ENCODE results near the gene ARHGEF25. TPM values are rescaled to one million over a fixed set of nuclear protein-coding genes. Genes with fewer than 3 reads are reported as not detected.
A peak's percentile ranks its signal among the peaks of the same experiment; 100 is the strongest.

Gene ARHGEF25
- total and polyA plus RNA-seq, 2 of the 13 experiments (the other 11 are each of a cell fraction or from before 2014, with no cell fraction given), result 11.5 to 12.5 TPM

GRCh38 chr12:57621497-57622292 is 10.5 kb downstream of the ARHGEF25 start (continued):
- TF ChIP-seq ZNF687 (CRISPR knock-in tag; IDR thresholded peaks at IDR 0.05) (peak; percentile 78), ZNF616 (CRISPR knock-in tag; IDR thresholded peaks at IDR 0.05; ENCODE audit: low read depth) (no peak), HNF1B (CRISPR knock-in tag; IDR thresholded peaks at IDR 0.05) (0 out of 2 replicates have a peak, but pooled peaks have one; percentile 43), ETV5 (CRISPR knock-in tag; IDR thresholded peaks at IDR 0.05; ENCODE audit: borderline replicate concordance) (peak; percentile 16; the same call in 1 of the 2 replicates), CEBPB (IDR thresholded peaks at IDR 0.05; ENCODE audit: borderline replicate concordance, low read depth, low read length) (no peak), MXD4 (CRISPR knock-in tag; IDR thresholded peaks at IDR 0.05) (peak; percentile 52; the same call in 1 of the 2 replicates), ZBTB4 (CRISPR knock-in tag; IDR thresholded peaks at IDR 0.05; ENCODE audit: borderline replicate concordance) (no peak), NFKBIZ (CRISPR knock-in tag; IDR thresholded peaks at IDR 0.05) (no peak), ZGPAT (CRISPR knock-in tag; IDR thresholded peaks at IDR 0.05) (0 out of 2 replicates have a peak, but pooled peaks have one; percentile 22), TRAFD1 (CRISPR knock-in tag; IDR thresholded peaks at IDR 0.05; ENCODE audit: borderline replicate concordance) (no peak), U2AF1 (optimal IDR thresholded peaks at IDR 0.05; ENCODE audit: low read depth, low read length) (no peak), ZNF224 (CRISPR knock-in tag; IDR thresholded peaks at IDR 0.05) (no peak), ZNF766 (CRISPR knock-in tag; IDR thresholded peaks at IDR 0.05; ENCODE audit: borderline replicate concordance) (no peak), NFE2L2 (IDR thresholded peaks at IDR 0.05; ENCODE audit: low read length) (no peak), CENPBD1 (CRISPR knock-in tag; IDR thresholded peaks at IDR 0.05; ENCODE audit: borderline replicate concordance, low read depth) (no peak)
